MM.1S (cell line): ENCODE results near the gene PALD1.

ENCODE experiments used
- DNase-seq: peaks from one replicate; pipeline ENCODE4 v3.0.0-alpha.2; 2015
- H2AFZ ChIP-seq: fragments of 300-600 bp; sonication (generic); 2 replicates; pipeline ENCODE4 v1.6.0; 2016; ENCODE audit warnings: antibody characterized with exemption, low read length
- H3F3A ChIP-seq: fragments of 300-600 bp; sonication (generic); 2 replicates; pipeline ENCODE4 v1.6.1; 2016; ENCODE audit warnings: mild to moderate bottlenecking, antibody characterized with exemption, low read length, moderate library complexity, mixed read lengths; ENCODE audit not compliant: insufficient read depth
- H3K27ac ChIP-seq: fragments of 300-600 bp; sonication (generic); 2 replicates; pipeline ENCODE4 v1.5.1; 2016; ENCODE audit warnings: mild to moderate bottlenecking, low read length
- H3K27me3 ChIP-seq: fragments of 300-600 bp; sonication (generic); replicated peaks from 2 replicates; pipeline ENCODE4 v1.6.0; 2016; ENCODE audit warnings: low read length; ENCODE audit not compliant: insufficient read depth
- H3K36me3 ChIP-seq: fragments of 300-600 bp; sonication (generic); replicated peaks from 2 replicates; pipeline ENCODE4 v1.6.1; 2016; ENCODE audit warnings: mild to moderate bottlenecking, low read length, mixed read lengths; ENCODE audit not compliant: insufficient read depth
- H3K4me1 ChIP-seq: fragments of 300-600 bp; sonication (generic); 2 replicates; pipeline ENCODE4 v1.6.1; 2016; ENCODE audit warnings: low read length, mixed read lengths
- H3K4me2 ChIP-seq: fragments of 300-600 bp; sonication (generic); 2 replicates; pipeline ENCODE4 v1.6.0; 2016; ENCODE audit warnings: low read depth, low read length
- H3K4me3 ChIP-seq: fragments of 300-600 bp; sonication (generic); 2 replicates; pipeline ENCODE4 v1.5.1; 2016; ENCODE audit warnings: low read length, mixed read lengths
- H3K79me2 ChIP-seq: fragments of 300-600 bp; sonication (generic); 2 replicates; pipeline ENCODE4 v1.6.1; 2016; ENCODE audit warnings: mixed run types, low read length, mixed read lengths
- H3K9ac ChIP-seq: fragments of 300-600 bp; sonication (generic); 2 replicates; pipeline ENCODE4 v1.6.1; 2016; ENCODE audit warnings: low read length, mixed read lengths
- H3K9me2 ChIP-seq: fragments of 300-600 bp; sonication (generic); replicated peaks from 2 replicates; pipeline ENCODE4 v1.6.1; 2016; ENCODE audit warnings: mild to moderate bottlenecking, low read length, mixed read lengths; ENCODE audit not compliant: insufficient read depth
- H3K9me3 ChIP-seq: fragments of 300-600 bp; sonication (generic); replicated peaks from 2 replicates; pipeline ENCODE4 v1.6.1; 2016; ENCODE audit warnings: mild to moderate bottlenecking, low read length, mixed read lengths; ENCODE audit not compliant: insufficient read depth
- H4K20me1 ChIP-seq: fragments of 300-600 bp; sonication (generic); 2 replicates; pipeline ENCODE4 v1.6.1; 2016; ENCODE audit warnings: mild to moderate bottlenecking, low read length, moderate library complexity, mixed read lengths; ENCODE audit not compliant: insufficient read depth
- CTCF ChIP-seq: fragments of 300-600 bp; sonication (generic); IDR thresholded peaks from 2 replicates; pipeline ENCODE4 v1.5.1; 2016; ENCODE audit warnings: antibody characterized with exemption, low read length, mixed read lengths
- EZH2 ChIP-seq: fragments of 300-600 bp; sonication (generic); optimal IDR thresholded peaks from 2 replicates; pipeline ENCODE3; 2017; ENCODE audit warnings: low read depth, mild to moderate bottlenecking, antibody characterized with exemption, low read length, mixed read lengths
- EZH2phosphoT487 ChIP-seq: fragments of 300-600 bp; sonication (generic); IDR thresholded peaks from 2 replicates; pipeline ENCODE4 v1.6.1; 2018; ENCODE audit warnings: antibody characterized with exemption, low read length

Gene PALD1

DNA sequence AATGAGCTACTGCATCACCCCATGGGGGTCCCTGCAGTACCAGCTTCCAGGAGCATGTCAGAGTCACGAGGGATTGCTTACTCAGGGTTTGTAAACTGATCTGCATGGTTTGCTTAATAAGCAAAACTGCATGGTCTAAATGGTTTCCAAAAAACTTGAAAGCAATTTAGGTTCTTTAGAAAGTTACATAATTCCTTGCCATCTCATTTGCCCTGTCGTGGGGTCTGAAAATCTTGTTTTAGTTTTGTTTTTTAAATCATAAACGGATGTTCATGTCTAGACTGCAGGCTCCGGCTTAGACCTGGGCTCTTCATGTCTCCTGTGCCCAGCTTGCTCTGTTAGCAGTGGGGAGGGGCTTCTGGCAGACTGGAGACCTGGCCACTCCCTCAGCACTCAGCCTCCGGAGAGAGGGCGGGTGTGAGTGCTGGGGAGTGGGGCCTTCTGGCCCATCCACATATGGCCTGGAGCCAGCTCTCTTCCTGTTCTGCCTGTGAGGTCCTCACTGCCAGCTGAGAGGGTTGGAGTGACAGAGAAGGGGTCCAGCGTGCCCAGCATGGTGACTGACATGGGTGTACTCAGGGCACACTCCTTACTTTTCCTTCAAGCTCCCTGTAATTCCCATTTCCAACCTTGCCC, 106.5 kb downstream of the PALD1 start:
- H3K9me2 ChIP-seq, result no peaks in the 10 kb centered on the region
- TF ChIP-seq CTCF (no peak), EZH2phosphoT487 (no peak), EZH2 (no peak)
- H3K27ac ChIP-seq, result no peak overlapping the region
- H3F3A ChIP-seq, result peaks cover 5% of the 10 kb centered on the region
- H3K79me2 ChIP-seq, result no peaks in the 10 kb centered on the region
- H3K36me3 ChIP-seq, result no peaks in the 10 kb centered on the region
- H2AFZ ChIP-seq, result no peak overlapping the region
- H3K4me3 ChIP-seq, result no peak overlapping the region
- H3K9ac ChIP-seq, result no peak overlapping the region
- H4K20me1 ChIP-seq, result no peaks in the 10 kb centered on the region
- DNase-seq, result no peak
- H3K4me2 ChIP-seq, result no peak overlapping the region
- peaks cover 5% of the 10 kb centered on the region for H3K4me1 ChIP-seq
- no peaks in the 10 kb centered on the region for H3K27me3 ChIP-seq
- no peaks in the 10 kb centered on the region for H3K9me3 ChIP-seq

- Histone ChIP-seq H3K4me1 (no peaks in the 10 kb centered on the region), H3K27ac (no peak overlapping the region), H3K27me3 (no peaks in the 10 kb centered on the region), H3K36me3 (no peaks in the 10 kb centered on the region), H3K9me2 (no peaks in the 10 kb centered on the region), H3K9ac (no peak overlapping the region), H3F3A (no peaks in the 10 kb centered on the region), H3K79me2 (no peaks in the 10 kb centered on the region), H3K4me3 (no peak overlapping the region), H4K20me1 (no peaks in the 10 kb centered on the region), H3K4me2 (no peak overlapping the region), H2AFZ (no peak overlapping the region), H3K9me3 (no peaks in the 10 kb centered on the region)
- no peak for DNase-seq
- TF ChIP-seq EZH2 (no peak), CTCF (no peak), EZH2phosphoT487 (no peak)
Measured at GRCh38 chr10:70585578-70586169, 107.1 kb downstream of the PALD1 start.

GRCh38 chr10:70586348-70586930, 107.9 kb downstream of the PALD1 start:
- Histone ChIP-seq H2AFZ (no peak overlapping the region), H3K4me2 (no peak overlapping the region), H3K9ac (no peak overlapping the region), H3K27me3 (no peaks in the 10 kb centered on the region), H3K36me3 (no peaks in the 10 kb centered on the region), H3K4me1 (no peaks in the 10 kb centered on the region), H3K9me2 (no peaks in the 10 kb centered on the region), H3K4me3 (no peak overlapping the region), H3K9me3 (no peaks in the 10 kb centered on the region), H3K79me2 (no peaks in the 10 kb centered on the region), H3F3A (no peaks in the 10 kb centered on the region), H4K20me1 (no peaks in the 10 kb centered on the region), H3K27ac (no peak overlapping the region)
- no peak for DNase-seq
- no peak for TF ChIP-seq CTCF
- no peak for TF ChIP-seq EZH2phosphoT487
- no peak for TF ChIP-seq EZH2
